Measurements from ENCODE around the gene CAMK1. TPM values are rescaled to one million over a fixed set of nuclear protein-coding genes. Genes with fewer than 3 reads are reported as not detected.

CAMK1 gene
- total RNA-seq, 1 experiment from 2014 or later: 36.6 TPM

GRCh38 chr3:9781551-9781950 lies 11.8 kb upstream of the CAMK1 start:
- ChIA-PET CTCF (no interaction called here), POLR2A (ENCODE audit: unreplicated experiment) (interaction anchor here (0.6 to 1.0 kb wide), 2 partner anchors 11 to 165 kb away, joined by 4 to 12 read pairs; partner anchors contain the start of gene ARPC4)
- Histone ChIP-seq H3K27me3 (ENCODE audit: low read length) (no peaks in the 10 kb centered on the region), H3K79me2 (ENCODE audit: low read length) (no peaks in the 10 kb centered on the region), H3K9ac (ENCODE audit: low read length) (no peak overlapping the region), H3K4me3 (ENCODE audit: low read length) (no peak overlapping the region), H4K20me1 (ENCODE audit: low read length) (no peaks in the 10 kb centered on the region), H3K4me1 (ENCODE audit: insufficient read depth, low read length) (no peaks in the 10 kb centered on the region), H3F3A (ENCODE audit: low read length, unreplicated experiment) (no peaks in the 10 kb centered on the region), H3K9me2 (replicated peaks; ENCODE audit: low read length) (no peaks in the 10 kb centered on the region), H3K4me2 (ENCODE audit: low read length) (no peak overlapping the region), H2AFZ (ENCODE audit: low read length) (no peak overlapping the region), H3K36me3 (ENCODE audit: low read depth, low read length) (0 out of 2 replicates have a peak, but pooled peaks cover 4% of the 10 kb centered on the region), H3K27ac (ENCODE audit: low read length) (no peak overlapping the region), H3K9me3 (ENCODE audit: low read length) (no peaks in the 10 kb centered on the region)
- ATAC-seq: no peak
- BruUV-seq (replicated peaks): no TSS peak
- intact Hi-C loops (cut with micrococcal nuclease): no loop called here
- DNase-seq: no peak
- TF ChIP-seq CTCF (conservative IDR thresholded peaks at IDR 0.05; ENCODE audit: low read depth, low read length) (no peak), EZH2 (IDR thresholded peaks at IDR 0.05; ENCODE audit: low read length, unreplicated experiment) (no peak), EZH2phosphoT487 (IDR thresholded peaks at IDR 0.05; ENCODE audit: borderline replicate concordance, low read length) (no peak)

- ATAC-seq (no peak), DNase-seq (no peak)
- Histone ChIP-seq H3K4me1 (ENCODE audit: insufficient read depth, low read length) (no peaks in the 10 kb centered on the region), H3K4me3 (ENCODE audit: low read length) (no peak overlapping the region), H4K20me1 (ENCODE audit: low read length) (no peaks in the 10 kb centered on the region), H3K4me2 (ENCODE audit: low read length) (no peak overlapping the region), H3K27ac (ENCODE audit: low read length) (no peak overlapping the region), H3K79me2 (ENCODE audit: low read length) (no peaks in the 10 kb centered on the region), H2AFZ (ENCODE audit: low read length) (no peak overlapping the region), H3K36me3 (ENCODE audit: low read depth, low read length) (0 out of 2 replicates have a peak, but pooled peaks cover 3% of the 10 kb centered on the region), H3K27me3 (ENCODE audit: low read length) (no peaks in the 10 kb centered on the region), H3K9me2 (replicated peaks; ENCODE audit: low read length) (no peaks in the 10 kb centered on the region), H3K9ac (ENCODE audit: low read length) (no peak overlapping the region), H3F3A (ENCODE audit: low read length, unreplicated experiment) (no peaks in the 10 kb centered on the region), H3K9me3 (ENCODE audit: low read length) (no peaks in the 10 kb centered on the region)
- intact Hi-C loops (cut with micrococcal nuclease): no loop called here
- no TSS peak for BruUV-seq (replicated peaks)
- CTCF ChIA-PET: no interaction called here
- TF ChIP-seq EZH2 (IDR thresholded peaks at IDR 0.05; ENCODE audit: low read length, unreplicated experiment) (no peak), EZH2phosphoT487 (IDR thresholded peaks at IDR 0.05; ENCODE audit: borderline replicate concordance, low read length) (no peak), CTCF (conservative IDR thresholded peaks at IDR 0.05; ENCODE audit: low read depth, low read length) (no peak)
- POLR2A ChIA-PET (ENCODE audit: unreplicated experiment): no interaction called here
Measured at GRCh38 chr3:9780910-9781309, 11.2 kb upstream of the CAMK1 start.

GRCh38 chr3:9780458-9780812 lies 10.7 kb upstream of the CAMK1 start:
- BruUV-seq (replicated peaks): no TSS peak
- no peak for DNase-seq
- Histone ChIP-seq H2AFZ (ENCODE audit: low read length) (no peak overlapping the region), H3K27me3 (ENCODE audit: low read length) (no peaks in the 10 kb centered on the region), H3K36me3 (ENCODE audit: low read depth, low read length) (0 out of 2 replicates have a peak, but pooled peaks cover 3% of the 10 kb centered on the region), H4K20me1 (ENCODE audit: low read length) (no peaks in the 10 kb centered on the region), H3F3A (ENCODE audit: low read length, unreplicated experiment) (no peaks in the 10 kb centered on the region), H3K4me1 (ENCODE audit: insufficient read depth, low read length) (no peaks in the 10 kb centered on the region), H3K4me3 (ENCODE audit: low read length) (no peak overlapping the region), H3K4me2 (ENCODE audit: low read length) (no peak overlapping the region), H3K9ac (ENCODE audit: low read length) (no peak overlapping the region), H3K27ac (ENCODE audit: low read length) (no peak overlapping the region), H3K79me2 (ENCODE audit: low read length) (no peaks in the 10 kb centered on the region), H3K9me2 (replicated peaks; ENCODE audit: low read length) (no peaks in the 10 kb centered on the region), H3K9me3 (ENCODE audit: low read length) (no peaks in the 10 kb centered on the region)
- TF ChIP-seq CTCF (conservative IDR thresholded peaks at IDR 0.05; ENCODE audit: low read depth, low read length): no peak
- TF ChIP-seq EZH2phosphoT487 (IDR thresholded peaks at IDR 0.05; ENCODE audit: borderline replicate concordance, low read length): no peak
- TF ChIP-seq EZH2 (IDR thresholded peaks at IDR 0.05; ENCODE audit: low read length, unreplicated experiment): no peak
- intact Hi-C loops (cut with micrococcal nuclease): no loop called here
- CTCF ChIA-PET: no interaction called here
- no peak for ATAC-seq
- POLR2A ChIA-PET (ENCODE audit: unreplicated experiment): no interaction called here

Measured in PC-3 (cell line).